Activated gamma-delta T cell treated with anti-CD3 and anti-CD28 coated beads, Interleukin-2, amount 50 U/mL, for 16 hours (primary cell): ENCODE measurements around the gene GALNT18.

Experiments used
- DNase-seq: peaks from one replicate; pipeline ENCODE4 v3.0.0-alpha.2; 2020; ENCODE audit warnings: low read depth

Gene GALNT18

DNA sequence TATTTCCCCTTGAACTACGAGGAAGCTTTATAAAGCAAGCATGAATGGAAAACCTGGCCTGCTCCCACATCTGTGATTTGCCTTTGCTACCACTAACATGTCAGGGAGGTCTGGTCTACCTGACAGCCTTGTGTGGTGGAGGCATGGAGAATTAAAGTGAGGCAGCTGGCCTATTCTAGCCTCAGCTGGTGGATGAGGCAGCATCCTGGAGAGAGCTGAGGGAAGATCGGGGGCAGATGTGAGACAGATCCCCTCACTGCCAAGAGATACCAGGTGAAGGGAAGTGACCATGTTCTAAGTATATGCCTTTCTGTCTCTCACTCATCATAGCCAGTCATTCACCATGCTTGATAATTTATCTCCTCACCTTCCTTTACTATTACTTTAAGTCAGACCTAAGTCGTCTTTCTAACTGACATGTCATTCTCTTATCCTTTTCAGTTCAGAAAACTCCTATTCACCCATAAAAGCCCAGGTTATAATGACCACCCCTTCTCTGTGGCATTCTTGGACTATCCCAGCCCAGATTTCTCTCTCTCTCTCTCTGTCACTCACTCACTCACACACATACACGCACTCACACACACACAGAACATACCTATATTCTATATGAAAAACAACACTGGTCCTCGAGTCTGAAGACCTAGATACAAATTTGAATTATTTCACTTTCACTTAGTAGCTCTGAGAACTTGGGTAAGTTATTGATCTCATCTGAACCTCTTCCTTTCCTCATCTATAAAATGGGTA, 359.5 kb downstream of the GALNT18 start:
- DNase-seq, result no peak

DNA sequence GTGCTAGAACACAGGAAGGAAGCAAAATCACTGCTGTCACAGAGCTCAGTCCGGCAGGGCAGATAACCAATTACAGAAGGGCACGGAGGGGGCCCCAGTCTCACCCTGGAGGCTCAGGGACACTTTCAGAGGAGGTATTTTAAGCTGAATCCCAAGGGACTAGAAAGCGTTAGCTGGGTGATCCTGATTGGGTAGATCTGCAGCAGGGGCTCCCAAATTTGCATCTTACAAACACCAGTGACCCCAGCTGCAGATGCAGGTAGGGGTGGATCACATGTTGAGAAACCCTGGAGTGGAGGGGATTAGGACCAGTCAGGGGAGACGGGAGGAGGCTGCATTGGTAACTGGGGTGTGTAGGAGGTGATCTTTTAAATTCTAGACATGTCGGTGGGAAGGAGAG, 360.2 kb downstream of the GALNT18 start:
- DNase-seq, result no peak

DNA sequence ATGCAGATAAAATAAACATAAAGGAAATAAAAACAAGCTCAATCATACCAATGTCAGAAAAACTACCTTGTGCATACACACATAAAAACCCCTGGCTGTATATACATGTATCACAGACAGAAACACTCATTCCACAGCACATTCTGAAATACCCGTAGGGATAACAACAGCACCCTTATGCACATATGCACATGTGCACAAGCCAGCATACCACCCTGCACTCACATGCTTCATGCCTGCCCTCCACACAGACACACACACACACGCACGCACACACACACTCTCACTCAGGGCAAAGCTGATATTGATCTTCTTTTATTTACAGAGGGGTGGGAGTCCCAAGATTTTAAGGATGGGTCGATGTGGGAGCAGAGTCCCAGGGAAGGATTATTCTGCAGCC, 360.9 kb downstream of the GALNT18 start:
- DNase-seq, result no peak

GRCh38 chr11:11253995-11254394, 367.8 kb downstream of the GALNT18 start:
- DNase-seq, result no peak

- no peak for DNase-seq
Measured at GRCh38 chr11:11253497-11253896, 368.3 kb downstream of the GALNT18 start.

DNA sequence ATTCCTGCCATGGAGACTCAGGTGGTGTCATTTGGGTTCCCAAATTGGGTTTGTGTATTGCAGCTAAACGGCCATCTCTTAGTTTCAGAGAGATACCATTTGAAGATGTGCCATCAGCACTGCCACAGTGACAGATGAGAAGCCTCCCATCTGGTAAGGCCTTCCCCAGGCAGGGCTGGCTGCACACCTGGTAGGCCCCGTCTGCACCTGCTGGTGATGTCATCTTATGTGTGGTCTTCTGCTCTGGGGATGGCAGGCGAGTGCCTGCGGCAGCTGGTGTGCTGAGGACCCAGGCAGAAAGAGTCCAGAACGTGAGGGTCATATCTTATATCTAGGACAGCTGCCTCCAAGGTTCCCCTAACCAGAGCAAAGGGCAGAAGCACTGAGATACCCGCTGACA, 369.4 kb downstream of the GALNT18 start:
- DNase-seq, result no peak

DNA sequence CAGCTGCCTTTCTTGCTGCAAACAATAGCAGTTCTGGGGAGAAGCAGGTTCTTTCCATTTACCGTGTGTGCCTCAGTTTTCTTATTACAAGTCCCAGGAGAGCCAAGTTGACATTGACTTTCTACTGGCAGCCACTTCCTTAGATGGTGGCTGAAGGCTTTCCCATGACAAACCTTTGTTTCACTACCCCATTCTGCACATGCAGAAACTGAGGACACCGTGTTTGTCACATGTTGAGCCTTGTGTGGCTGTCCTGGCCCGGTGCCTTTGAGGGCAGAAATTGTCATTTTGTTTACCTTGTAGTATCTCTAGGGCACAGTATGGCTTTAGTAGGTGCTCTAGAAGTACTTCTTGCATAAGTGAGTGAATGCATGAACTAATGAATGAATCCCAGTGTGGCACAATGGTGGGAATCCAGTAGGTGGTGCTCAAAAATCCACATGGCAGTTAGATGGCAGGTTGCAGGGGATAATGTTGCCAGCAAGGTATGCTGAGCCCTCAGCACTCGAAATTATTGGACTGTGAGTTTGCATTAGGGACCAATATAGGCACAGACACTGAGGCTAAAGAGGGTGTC, 370.3 kb downstream of the GALNT18 start:
- DNase-seq, result no peak

GRCh38 chr11:11250470-11250869, 371.3 kb downstream of the GALNT18 start:
- DNase-seq, result no peak

DNA sequence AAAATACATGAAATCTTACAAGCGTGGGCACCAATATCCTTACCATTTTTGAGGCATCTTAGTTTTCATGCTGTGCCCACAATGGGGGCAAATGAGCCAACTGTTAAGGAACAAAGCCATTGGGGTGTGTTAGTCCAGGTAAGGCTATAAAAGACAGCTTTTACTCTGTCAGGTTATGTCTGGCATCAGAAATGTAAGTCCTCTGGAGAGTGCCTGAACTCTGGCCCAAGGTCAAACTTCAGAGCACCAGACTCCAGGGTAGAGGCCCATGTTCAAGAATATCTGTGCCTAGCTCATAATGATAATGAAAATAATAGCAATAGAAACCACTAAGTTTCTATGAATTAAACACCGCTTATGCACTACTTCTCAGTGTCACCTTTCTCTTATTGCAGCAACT, 374.2 kb downstream of the GALNT18 start:
- no peak for DNase-seq

- DNase-seq, result no peak
Measured at GRCh38 chr11:11247086-11247485, 374.7 kb downstream of the GALNT18 start.

- DNase-seq, result no peak
Measured at GRCh38 chr11:11246166-11246565, 375.6 kb downstream of the GALNT18 start.

GRCh38 chr11:11245453-11245852, 376.4 kb downstream of the GALNT18 start:
- no peak for DNase-seq

- no peak for DNase-seq
Measured at GRCh38 chr11:11244470-11245080, 377.2 kb downstream of the GALNT18 start.

GRCh38 chr11:11243590-11244469, 378.0 kb downstream of the GALNT18 start:
- no peak for DNase-seq

- no peak for DNase-seq
Measured at GRCh38 chr11:11243209-11243589, 378.6 kb downstream of the GALNT18 start.

DNA sequence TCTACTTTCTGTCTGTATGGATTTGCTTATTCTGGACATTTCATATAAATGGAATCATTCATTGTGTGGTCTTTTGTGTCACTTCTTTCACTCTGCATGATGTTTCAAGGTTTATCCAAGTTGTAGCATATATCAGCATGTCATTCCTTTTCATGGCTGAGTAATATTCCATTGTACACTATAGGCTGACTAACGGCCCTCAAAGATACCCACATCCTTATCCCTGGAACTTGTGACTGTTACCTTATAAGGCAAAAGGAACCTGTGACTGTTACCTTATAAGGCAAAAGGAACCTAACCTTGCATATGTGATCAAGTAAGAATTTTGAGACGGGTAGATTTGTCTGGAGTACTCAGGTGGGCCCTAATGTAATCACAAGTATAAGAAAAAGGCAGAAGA, 380.5 kb downstream of the GALNT18 start:
- no peak for DNase-seq

DNA sequence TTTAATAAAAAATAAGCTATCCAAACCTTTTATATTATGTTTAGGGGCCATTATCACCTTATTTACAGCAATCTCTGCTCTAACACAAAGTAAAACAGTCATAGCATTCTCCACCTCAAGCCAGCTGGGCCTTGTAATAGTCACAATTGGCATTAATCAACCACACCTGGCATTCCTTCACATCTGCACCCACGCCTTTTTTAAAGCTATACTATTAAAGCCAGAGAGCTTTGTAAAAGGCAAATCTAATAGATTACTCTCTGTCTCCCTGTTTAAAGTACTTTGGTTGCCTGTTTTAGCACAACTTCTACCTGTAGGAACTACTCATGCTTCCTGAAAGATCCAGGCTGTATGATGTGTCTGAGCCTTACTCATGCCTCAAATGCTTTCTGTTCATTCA, 381.8 kb downstream of the GALNT18 start:
- DNase-seq, result no peak

DNA sequence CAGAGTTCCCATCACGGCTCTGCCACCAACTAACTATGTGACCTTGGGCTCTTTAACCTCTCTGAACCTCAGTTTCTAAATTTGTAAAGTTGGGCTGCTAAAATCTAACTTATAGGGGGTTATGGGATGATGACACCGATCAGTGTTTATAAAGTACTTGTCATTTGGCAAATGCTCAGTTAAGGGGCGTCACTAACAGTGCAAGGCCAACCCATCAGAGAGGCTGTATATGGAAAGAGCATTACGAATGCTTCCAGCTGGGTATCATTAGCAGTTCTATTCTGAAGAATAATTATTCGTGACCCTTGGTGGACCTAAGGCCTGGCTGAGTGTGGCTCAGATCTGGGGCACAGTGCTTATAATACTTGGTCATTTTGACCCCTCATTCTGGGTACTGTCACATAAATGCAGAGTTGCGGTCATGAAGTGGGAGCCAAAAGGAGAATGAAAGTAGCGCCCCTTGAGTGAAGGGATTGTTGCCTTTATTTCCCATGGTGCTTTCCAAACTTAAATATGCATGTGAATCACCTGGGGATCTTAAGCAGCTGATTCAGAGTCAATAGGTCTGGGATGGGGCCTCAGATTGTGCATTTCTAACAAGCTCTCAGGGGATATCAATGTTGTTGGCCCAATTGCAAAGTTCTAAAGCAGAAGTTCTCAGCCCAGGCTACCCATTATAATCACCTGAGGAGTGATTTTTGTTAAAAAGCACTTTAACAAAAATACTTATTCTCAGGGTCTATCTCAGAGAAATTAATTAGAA, 384.6 kb downstream of the GALNT18 start:
- no peak for DNase-seq

- no peak for DNase-seq
Measured at GRCh38 chr11:11236498-11237059, 385.2 kb downstream of the GALNT18 start.

GRCh38 chr11:11231763-11232162, 390.0 kb downstream of the GALNT18 start:
- no peak for DNase-seq

DNA sequence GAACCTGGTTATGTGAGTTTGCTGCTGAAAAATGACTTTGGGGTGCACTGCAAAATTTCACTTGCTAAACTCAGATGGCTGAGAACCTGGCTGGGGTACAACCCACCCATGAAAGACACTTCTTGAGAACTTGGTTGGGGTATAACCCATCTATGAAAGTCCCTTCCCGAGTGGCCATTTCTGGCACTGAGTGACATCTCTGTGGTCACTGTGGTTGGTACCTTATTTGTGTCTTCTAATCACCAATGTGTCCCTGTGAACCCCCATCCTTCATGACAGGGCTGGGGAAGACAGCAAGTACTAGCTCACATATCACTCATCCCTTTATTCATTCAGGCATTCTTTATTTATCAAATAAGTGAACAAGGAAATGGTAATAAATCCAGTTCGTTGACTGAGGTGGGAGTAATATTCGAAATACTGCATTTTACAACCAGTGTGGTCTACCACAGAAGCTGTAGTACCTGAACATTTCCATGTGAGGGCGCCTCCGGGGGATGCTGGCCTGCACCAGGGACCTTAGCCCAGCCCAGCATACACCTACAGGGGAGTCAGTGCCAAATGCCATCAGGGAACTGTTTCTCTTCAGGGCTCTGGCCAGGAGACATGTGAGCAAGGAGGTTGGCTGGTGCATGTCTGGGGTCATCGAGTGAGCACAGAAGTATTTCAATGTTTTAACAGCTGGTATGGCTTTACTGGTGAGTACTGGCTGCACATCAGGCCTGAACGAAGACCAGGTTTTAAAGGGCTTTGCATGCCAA, 390.8 kb downstream of the GALNT18 start:
- DNase-seq, result no peak
